Ovary (tissue), 9 donors: ENCODE data around the gene PASK. TPM values are rescaled to one million over a fixed set of nuclear protein-coding genes. Genes with fewer than 3 reads are reported as not detected.
A peak's percentile ranks its signal among the peaks of the same experiment; 100 is the strongest.

Experiments used
- DNase-seq, 5 donors: peaks; one replicate each; pipeline ENCODE4 v3.0.0-alpha.2; 2019 to 2020
- H3K27ac ChIP-seq, 2 donors: fragments of 200-600 bp; one replicate each; pipeline versions ENCODE4 v1.5.1 to v1.8.0; 2019 to 2022
- H3K27me3 ChIP-seq: fragments of 200-600 bp; one replicate; pipeline ENCODE4 v1.8.0; 2022
- H3K36me3 ChIP-seq: fragments of 200-600 bp; sonication (generic); one replicate; pipeline ENCODE4 v1.5.1; 2019
- H3K4me1 ChIP-seq: one replicate; pipeline ENCODE4 v1.8.1; 2013; ENCODE audit warnings: mild to moderate bottlenecking, moderate library complexity; ENCODE audit not compliant: insufficient read depth
- H3K4me3 ChIP-seq: fragments of 200-600 bp; sonication (generic); one replicate; pipeline ENCODE4 v1.5.1; 2017
- H3K9me3 ChIP-seq, 2 donors: fragments of 200-600 bp in 1 of 2; sonication (generic) in 1 of 2; one replicate each; pipeline versions ENCODE4 v1.5.1 to v1.8.1; 2013 to 2019; ENCODE audit warnings: mild to moderate bottlenecking in 1 of 2, moderate library complexity in 1 of 2
- EP300 ChIP-seq: sonication (generic); formaldehyde crosslinking; IDR thresholded peaks from one replicate; pipeline ENCODE4 v1.6.1; 2017; ENCODE audit warnings: antibody characterized with exemption
- POLR2A ChIP-seq: fragments of 450-650 bp; IDR thresholded peaks from one replicate; pipeline ENCODE4 v1.6.1; 2017; ENCODE audit warnings: antibody characterized with exemption, mild to moderate bottlenecking, moderate library complexity
- WGBS, 3 donors: extraction: QIAGEN DNeasy Blood & Tissue Kit in 1 of 3; methylation state at CpG; one replicate each; pipeline versions ENCODE4 v1.1.5 to v1.1.7; 2013 to 2017; 5-methylcytosine and 5-hydroxymethylcytosine counted together
- intact Hi-C, 4 donors: fragments of 100-400 bp; cut with DNase I; formaldehyde crosslinking; loops; one replicate each; pipeline versions ENCODE4 v1.11.0 to v1.15.1; 2022 to 2023
- polyA plus RNA-seq, 2 donors: library from polyadenylated mRNA; stranded (reverse); fragments of 200-250 nt in 1 of 2; fragments of 350-450 nt in 1 of 2; fragmentation: Illumina TruSeq in 1 of 2; extraction: RNeasy Lipid Tissue Mini Kit (QIAGEN cat#74804) in 1 of 2; gene quantifications; one replicate each; pipeline ENCODE4 v1.2.3, GENCODE V29; 2013 to 2014
- total RNA-seq, 7 donors: library from RNA; depleted of rRNA in 2 of 7; stranded (reverse); fragments of >200 nt in 2 of 7; fragmentation: NEBNext Ultra II Directional in 3 of 7; extraction: Animal tissue kit (Norgen Biotek cat#: 25700) in 3 of 7; gene quantifications; one replicate each; pipeline versions ENCODE4 v1.1.0 to v1.2.4, GENCODE V29; 2016 to 2023
- TF ChIP-seq, protein P1 (sequence below), 3 donors: fragments of 450-650 bp in 2 of 3; fragments of 200-600 bp in 1 of 3; IDR thresholded peaks; one replicate each; pipeline versions ENCODE4 v1.5.1 to v1.8.0; 2016 to 2022; ENCODE audit warnings: antibody characterized with exemption in 3 of 3, mild to moderate bottlenecking in 1 of 3
- donor health status: DM: no; HTN: no; CAD: no; lungs with moderate emphysema.
- donor health status: DM: no; HTN: no; CAD: no.
- donor health status: Bipolar disorder and iron deficiency.
- donor health status: DM: yes; HTN: yes; CAD: no.
- donor health status: DM: no; HTN: no; CAD: no.
- donor health status: DM: yes; HTN: yes; CAD: no.

PASK gene
- total and polyA plus RNA-seq, 9 donors, result 2.4 to 13.4 (median 7.4) TPM

- Histone ChIP-seq H3K36me3 (no peaks in the 10 kb centered on the region), H3K4me3 (no peak overlapping the region), H3K4me1 (peaks cover 2% of the 10 kb centered on the region), H3K9me3 (no peaks in the 10 kb centered on the region), H3K27me3 (no peaks in the 10 kb centered on the region), H3K27ac (no peak overlapping the region)
- TF ChIP-seq POLR2A (no peak), EP300 (no peak)
- TF ChIP-seq, protein P1, sequence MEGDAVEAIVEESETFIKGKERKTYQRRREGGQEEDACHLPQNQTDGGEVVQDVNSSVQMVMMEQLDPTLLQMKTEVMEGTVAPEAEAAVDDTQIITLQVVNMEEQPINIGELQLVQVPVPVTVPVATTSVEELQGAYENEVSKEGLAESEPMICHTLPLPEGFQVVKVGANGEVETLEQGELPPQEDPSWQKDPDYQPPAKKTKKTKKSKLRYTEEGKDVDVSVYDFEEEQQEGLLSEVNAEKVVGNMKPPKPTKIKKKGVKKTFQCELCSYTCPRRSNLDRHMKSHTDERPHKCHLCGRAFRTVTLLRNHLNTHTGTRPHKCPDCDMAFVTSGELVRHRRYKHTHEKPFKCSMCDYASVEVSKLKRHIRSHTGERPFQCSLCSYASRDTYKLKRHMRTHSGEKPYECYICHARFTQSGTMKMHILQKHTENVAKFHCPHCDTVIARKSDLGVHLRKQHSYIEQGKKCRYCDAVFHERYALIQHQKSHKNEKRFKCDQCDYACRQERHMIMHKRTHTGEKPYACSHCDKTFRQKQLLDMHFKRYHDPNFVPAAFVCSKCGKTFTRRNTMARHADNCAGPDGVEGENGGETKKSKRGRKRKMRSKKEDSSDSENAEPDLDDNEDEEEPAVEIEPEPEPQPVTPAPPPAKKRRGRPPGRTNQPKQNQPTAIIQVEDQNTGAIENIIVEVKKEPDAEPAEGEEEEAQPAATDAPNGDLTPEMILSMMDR (IDR thresholded peaks at IDR 0.05), result no peak
- intact Hi-C loops, result no loop called here
- whole genome bisulfite sequencing, 3 donors, result 91 to 94% (median 93%) methylated on average over 21 of the region's 21 CpGs
- no peak for DNase-seq
Measured at GRCh38 chr2:241066171-241066892, 82.9 kb downstream of the PASK start.

GRCh38 chr2:241065355-241065803 lies 83.9 kb downstream of the PASK start:
- TF ChIP-seq POLR2A, result no peak
- no peak for TF ChIP-seq EP300
- TF ChIP-seq, protein P1 (IDR thresholded peaks at IDR 0.05), result no peak
- H3K9me3 ChIP-seq, result no peaks in the 10 kb centered on the region
- H3K27me3 ChIP-seq, result no peaks in the 10 kb centered on the region
- intact Hi-C loops, result no loop called here
- no peak overlapping the region for H3K27ac ChIP-seq
- 89 to 91% (median 90%) methylated on average over 27 of the region's 27 CpGs for WGBS, 3 donors
- peaks cover 2% of the 10 kb centered on the region for H3K4me1 ChIP-seq
- no peak overlapping the region for H3K4me3 ChIP-seq
- DNase-seq, result no peak
- no peaks in the 10 kb centered on the region for H3K36me3 ChIP-seq

DNA sequence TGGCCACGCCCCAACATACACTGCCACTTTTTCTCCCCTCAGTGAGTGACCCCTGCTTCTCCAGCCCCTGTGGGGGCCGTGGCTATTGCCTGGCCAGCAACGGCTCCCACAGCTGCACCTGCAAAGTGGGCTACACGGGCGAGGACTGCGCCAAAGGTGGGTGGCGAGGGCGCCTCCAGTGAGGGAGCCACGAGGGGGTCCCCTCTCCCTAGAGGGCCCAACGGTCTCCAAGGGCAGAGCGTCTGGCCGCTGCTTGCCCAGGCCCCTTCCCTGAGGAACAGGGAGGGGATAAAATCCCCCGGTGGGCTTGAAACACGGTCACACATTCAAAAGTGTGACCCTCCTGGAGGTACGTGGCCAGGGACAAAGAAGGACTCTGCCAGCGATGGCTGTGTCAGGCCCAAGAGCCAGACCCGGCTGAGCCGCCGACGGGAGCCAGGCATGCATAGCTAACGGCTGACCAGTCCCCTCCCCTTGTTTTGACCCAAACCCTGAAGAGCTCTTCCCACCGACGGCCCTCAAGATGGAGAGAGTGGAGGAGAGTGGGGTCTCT lies 84.4 kb downstream of the PASK start:
- no peaks in the 10 kb centered on the region for H3K9me3 ChIP-seq
- intact Hi-C loops, result loop anchor here in 1 of 4 donors (5.0 kb wide), 1 partner anchor 153 kb away; no protein-coding TSS in a partner anchor
- WGBS, 3 donors, result 86 to 90% (median 86%) methylated on average over 20 to 23 of the region's 23 CpGs
- no peak for DNase-seq
- no peak for TF ChIP-seq POLR2A
- no peak for TF ChIP-seq EP300
- TF ChIP-seq, protein P1 (IDR thresholded peaks at IDR 0.05), result no peak
- peaks cover 2% of the 10 kb centered on the region for H3K4me1 ChIP-seq
- H3K27ac ChIP-seq, result no peak overlapping the region
- H3K36me3 ChIP-seq, result no peaks in the 10 kb centered on the region
- no peak overlapping the region for H3K4me3 ChIP-seq
- H3K27me3 ChIP-seq, result no peaks in the 10 kb centered on the region

DNA sequence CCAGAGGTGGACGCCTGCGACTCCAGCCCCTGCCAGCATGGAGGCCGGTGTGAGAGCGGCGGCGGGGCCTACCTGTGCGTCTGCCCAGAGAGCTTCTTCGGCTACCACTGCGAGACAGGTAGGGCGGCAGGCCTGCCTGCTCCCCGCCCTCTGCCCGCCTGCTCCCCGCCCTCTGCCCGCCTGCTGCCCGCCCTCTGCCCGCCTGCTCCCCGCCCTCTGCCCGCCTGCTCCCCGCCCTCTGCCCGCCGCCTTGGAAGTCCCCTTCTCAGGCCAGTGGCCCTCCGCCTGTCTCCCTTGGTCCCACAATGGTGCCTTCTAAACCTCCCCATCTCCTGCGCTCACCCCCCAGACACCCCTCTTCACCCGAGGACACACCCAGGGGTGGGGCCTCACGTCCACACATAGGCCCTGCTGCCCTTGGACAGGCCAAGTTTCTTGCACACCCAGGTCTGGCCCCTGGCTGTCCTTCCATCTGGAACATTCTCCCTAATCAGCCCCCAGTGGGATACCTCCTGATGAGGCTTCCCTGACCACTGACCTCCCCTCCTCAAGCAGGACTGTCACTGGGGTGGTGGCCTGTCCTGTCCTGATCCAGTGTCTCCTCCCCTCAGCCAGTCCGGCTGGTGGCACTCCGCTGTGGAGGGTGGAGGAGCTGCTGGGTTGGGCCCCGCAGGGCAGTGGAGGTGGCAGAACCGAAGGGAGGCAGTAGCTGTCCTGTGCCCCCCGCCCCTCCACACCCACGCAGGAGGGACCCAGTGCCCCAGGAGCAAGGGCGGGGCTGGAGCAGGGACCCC lies 85.1 kb downstream of the PASK start:
- TF ChIP-seq, protein P1 (IDR thresholded peaks at IDR 0.05), result no peak
- TF ChIP-seq POLR2A (no peak), EP300 (no peak)
- Histone ChIP-seq H3K4me3 (no peak overlapping the region), H3K4me1 (peaks cover 2% of the 10 kb centered on the region), H3K9me3 (no peaks in the 10 kb centered on the region), H3K27ac (no peak overlapping the region), H3K27me3 (no peaks in the 10 kb centered on the region), H3K36me3 (no peaks in the 10 kb centered on the region)
- DNase-seq, result peak in 3 of 5 donors; percentile 19 to 46 (median 26)
- intact Hi-C loops, result loop anchor here in 1 of 4 donors (5.0 kb wide), 1 partner anchor 152 kb away; no protein-coding TSS in a partner anchor
- WGBS, 3 donors, result 46 to 53% (median 47%) methylated on average over 21 to 32 of the region's 32 CpGs
